T-helper 9 cell (primary cell): ENCODE data around the gene TFB2M.
A peak's percentile ranks its signal among the peaks of the same experiment; 100 is the strongest.
"Not testable (repeated sequence)": the region's sequence is repeated elsewhere in the genome, so short reads cannot be mapped to it uniquely, and the experiment has no call there.

Experiments
- DNase-seq: peaks from one replicate; pipeline ENCODE4 v3.0.0-alpha.2; 2020

Gene TFB2M

DNA sequence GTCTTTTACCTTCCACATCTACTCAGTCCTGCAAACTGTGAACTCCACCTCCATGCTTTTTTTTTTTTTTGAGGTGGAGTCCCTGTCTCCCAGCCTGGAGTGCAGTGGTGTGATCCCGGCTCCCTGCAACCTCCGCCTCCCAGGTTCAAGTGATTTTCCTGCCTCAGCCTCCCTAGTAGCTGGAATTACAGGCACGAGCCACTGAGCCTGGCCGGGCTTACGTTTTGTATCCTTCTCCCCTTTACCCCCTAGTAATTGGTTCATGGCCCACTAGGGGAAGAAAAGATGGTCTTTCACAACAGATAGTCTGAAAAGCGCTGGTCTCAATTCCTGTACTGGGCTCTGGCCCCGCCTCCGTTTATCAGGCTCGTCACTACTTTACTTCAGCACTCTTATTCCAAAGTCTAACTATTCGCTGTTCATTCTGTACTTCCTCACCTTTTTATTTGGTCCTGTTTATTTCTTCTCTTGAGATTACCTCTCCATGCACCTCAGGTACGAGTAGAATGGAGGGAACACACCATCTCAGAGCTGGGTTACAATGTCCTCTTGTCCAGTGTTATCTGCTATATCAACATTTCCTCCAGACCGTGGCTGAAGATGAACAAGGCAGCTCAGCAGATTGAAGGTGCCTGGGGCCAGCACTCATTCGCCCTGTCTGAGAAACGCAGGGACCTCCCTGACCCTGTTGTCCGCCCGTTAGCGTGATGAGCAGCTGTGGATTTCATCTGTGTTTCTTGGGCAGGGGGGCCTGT lies 16.4 kb upstream of the TFB2M start:
- DNase-seq, result no peak

- no peak for DNase-seq
These were observed 14.7 kb upstream of the TFB2M start for GRCh38 chr1:246580497-246581370.

GRCh38 chr1:246579818-246580217 lies 13.8 kb upstream of the TFB2M start:
- no peak for DNase-seq

DNA sequence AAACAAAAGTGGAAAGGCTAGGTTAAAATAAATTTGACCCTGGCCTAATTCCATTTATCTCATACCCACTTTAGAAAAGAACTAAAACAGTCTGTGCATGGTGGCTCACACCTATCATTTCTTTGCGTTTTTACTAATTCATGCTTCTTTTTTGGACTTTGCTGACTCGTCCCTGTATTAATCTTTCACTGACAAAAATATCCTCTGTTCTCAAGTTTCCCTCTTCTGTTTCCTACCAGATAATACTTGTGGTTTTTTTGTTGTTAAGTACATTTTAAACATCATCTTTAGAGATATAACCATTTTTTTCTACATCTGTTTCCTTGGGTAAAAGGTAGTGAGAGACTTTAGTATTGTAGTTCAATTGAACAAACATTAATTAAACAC lies 11.7 kb upstream of the TFB2M start:
- no peak for DNase-seq

GRCh38 chr1:246577082-246577719 lies 11.1 kb upstream of the TFB2M start:
- DNase-seq, result no peak

DNA sequence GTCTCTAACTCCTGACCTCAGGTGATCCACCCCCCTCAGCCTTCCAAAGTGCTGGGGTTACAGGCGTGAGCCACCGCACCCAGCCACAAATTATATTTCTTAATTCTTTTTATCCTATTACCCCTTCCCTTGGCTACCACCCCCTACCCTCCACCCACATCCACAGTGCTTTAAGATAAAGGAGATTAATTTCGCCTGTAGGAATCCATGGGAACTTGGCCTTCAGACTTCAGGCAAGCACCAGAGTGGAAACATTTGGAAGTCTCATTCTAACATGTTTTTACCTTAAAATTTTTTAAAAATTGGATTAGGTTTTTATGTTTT lies 10.6 kb upstream of the TFB2M start:
- DNase-seq, result no peak

DNA sequence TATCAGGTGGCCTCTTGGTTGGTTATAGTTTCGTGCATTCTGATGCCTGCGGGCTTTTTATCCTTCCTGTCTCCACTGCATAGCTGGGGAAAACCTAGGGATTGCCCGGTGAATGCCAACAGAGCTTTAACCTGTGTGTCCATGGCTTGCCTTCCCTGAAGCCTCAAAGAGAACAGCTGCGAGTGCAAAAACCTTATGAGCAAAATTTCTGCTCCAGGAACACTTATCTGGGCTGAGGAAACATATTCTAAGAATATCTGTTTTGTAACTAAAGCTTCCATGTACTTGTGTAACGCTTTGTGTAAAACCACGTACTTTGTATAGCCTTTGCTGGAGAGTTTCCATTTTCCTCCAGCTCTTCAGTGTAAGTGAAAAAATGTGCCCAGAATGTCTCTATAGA lies 7.4 kb upstream of the TFB2M start:
- no peak for DNase-seq

- no peak for DNase-seq
These were observed 6.7 kb upstream of the TFB2M start for GRCh38 chr1:246572785-246573184.

GRCh38 chr1:246571953-246572352 lies 5.9 kb upstream of the TFB2M start:
- no peak for DNase-seq

GRCh38 chr1:246571309-246571708 lies 5.2 kb upstream of the TFB2M start:
- DNase-seq, result not testable (repeated sequence)

- peak; percentile 6 for DNase-seq
These were observed 3.5 kb upstream of the TFB2M start for GRCh38 chr1:246569248-246570238.

DNA sequence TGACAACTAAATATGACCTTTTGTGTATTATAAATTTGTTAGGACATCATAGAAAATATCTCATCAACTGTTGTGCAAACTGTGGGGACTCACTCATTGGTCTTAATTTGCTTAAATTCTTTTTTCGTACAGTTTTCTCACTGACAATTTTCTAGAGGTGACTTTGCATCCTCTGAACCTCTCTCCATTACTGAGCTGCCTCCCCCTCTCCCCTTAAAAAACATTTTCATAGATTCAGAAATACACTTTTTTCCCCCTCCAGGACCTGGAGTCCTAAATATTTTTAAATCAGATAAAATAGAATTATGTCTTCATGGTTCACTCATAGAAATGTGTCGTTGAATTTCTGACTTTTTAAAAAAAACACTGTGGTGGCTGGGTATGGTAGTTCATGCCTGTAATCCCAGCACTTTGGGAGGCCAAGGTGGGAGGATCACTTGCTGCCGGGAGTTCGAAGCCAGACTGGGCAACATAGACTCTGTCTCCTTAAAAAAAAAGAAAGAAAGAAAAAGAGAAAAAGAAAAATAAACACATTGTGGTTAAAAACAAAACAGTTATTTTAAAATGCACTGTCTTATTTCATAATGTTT lies 1.7 kb upstream of the TFB2M start:
- DNase-seq, result no peak

GRCh38 chr1:246566813-246567645 lies 968 bp upstream of the TFB2M start:
- peak; percentile 32 for DNase-seq

DNA sequence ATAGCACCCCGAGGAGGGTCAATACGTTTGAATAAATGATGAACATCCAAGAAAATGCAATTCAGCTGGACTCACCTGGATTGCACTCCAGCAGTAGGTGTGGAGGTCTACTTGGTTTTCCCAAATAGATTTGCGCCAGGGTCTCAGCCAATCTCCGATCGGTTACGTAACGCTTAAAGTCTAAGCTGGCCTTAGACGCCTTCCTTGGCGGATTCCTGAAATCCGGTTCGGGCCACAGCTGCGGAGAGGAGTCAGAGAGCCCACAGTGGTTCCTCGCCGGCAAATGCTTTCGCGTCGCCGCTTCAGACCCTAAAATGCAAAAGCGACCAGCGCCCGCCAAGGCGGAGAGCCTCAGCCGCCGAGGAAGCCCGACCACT lies 322 bp downstream of the TFB2M start:
- no peak for DNase-seq

DNA sequence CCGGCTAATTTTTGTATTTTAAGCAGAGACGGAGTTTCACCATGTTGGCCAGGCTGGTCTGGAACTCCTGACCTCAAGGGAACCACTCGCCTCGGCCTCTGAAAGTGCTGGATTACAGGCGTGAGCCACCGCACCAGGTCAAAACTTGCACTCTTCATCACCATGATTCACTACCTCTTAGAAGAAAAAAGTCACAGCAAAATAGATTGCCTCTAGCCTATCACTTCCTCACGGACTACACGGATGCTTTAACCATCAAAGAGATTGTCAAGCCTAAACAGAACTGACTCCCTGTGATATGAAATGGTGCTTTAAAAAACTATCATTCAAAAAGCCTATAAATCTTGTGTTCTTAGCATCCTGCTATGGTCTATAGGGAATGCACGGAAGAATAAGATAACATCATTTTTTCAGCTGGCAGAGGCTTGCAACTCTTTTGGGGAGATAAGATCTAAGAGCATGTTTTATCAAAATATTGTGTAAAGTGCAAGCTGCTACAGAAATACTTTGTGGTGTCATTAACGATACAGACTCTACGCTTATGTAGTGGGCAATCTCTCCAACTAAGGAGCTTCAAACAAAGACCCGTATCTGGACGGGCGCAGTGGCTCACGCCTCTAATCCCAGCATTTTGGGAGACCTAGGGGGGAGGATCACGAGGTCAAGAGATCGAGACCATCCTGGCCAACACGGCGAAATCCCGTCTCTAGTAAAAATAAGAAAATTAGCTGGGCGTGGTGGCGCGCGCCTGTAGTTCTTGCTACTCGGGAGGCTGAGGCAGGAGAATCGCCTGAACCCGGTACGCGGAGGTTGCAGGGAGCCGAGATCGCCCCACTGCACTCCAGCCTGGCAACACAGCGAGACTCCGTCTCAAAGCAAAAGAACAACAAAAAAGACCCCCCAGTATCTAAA lies 966 bp downstream of the TFB2M start:
- DNase-seq, result no peak

- DNase-seq, result not testable (repeated sequence)
These were observed 5.2 kb downstream of the TFB2M start for GRCh38 chr1:246560833-246561232.

DNA sequence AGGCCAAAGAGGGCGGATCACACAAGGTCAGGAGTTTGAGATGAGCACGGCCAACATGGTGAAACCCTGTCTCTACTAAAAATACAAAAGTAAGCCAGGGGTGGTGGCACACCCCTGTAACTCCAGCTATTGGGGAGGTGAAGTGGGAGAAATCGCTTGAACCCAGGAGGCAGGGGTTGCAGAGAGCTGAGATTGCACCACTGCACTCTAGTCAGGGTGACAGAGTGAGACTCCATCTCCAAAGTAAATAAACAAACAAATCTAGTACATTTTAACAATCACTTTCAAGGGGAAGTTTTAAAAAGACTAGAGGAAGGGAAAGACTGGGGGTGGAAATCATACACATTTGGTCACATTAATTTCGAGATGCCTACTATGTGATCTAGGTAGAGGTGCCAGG lies 6.8 kb downstream of the TFB2M start:
- no peak for DNase-seq

DNA sequence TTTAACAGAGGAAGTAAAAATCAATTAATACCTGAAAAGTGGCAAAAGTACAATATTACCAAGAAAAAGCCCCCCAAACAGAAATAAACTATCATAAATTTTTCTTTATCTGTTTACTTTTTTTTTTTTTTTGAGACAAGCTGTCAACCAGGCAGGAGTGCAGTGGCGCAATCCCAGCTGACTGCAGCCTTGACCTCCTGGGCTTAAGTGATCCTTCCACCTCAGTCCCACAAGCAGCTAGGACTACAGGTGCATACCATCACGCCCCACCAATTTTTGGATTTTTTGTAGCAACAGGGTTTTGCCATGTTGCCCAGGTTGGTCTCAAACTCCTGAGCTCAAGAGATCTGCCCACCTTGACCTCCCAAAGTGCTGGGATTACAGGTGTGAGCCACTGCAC lies 8.0 kb downstream of the TFB2M start:
- DNase-seq, result no peak

- no peak for DNase-seq
These were observed 11.9 kb downstream of the TFB2M start for GRCh38 chr1:246554201-246554600.

DNA sequence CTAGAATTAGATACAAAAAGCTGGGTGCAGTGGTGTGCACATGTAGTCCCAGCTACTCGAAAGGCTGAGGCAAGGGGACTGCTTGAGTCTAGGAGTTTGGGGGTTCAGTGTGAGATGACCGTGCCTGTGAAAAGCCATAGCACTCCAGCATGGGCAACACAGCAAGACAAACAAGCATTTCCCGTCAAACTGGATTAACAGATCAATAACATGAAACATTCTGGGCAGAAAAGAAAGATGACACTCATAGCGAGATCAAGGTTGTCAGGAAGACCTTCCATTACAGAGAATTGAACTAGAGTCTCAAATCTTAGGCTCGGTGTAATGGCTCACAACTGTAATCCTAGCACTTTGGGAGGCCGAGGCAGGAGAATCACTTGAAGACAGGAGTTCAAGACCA lies 14.0 kb downstream of the TFB2M start:
- no peak for DNase-seq
